Neutrophil (primary cell): ENCODE data around the gene SLC17A3.

Experiments used
- H3K27ac ChIP-seq: fragments of 200-600 bp; sonication (generic); 2 replicates; pipeline ENCODE4 v1.5.1; 2016; ENCODE audit warnings: mild to moderate bottlenecking, moderate library complexity
- H3K27me3 ChIP-seq: fragments of 200-600 bp; sonication (generic); 2 replicates; pipeline ENCODE4 v1.6.0; 2016; ENCODE audit warnings: mild to moderate bottlenecking
- H3K36me3 ChIP-seq: fragments of 200-600 bp; sonication (generic); 2 replicates; pipeline ENCODE4 v1.5.1; 2017
- H3K4me1 ChIP-seq, 2 experiments: fragments of 200-600 bp in 1 of 2; sonication (generic) in 1 of 2; 1 replicate in 1 of 2; 2 replicates in 1 of 2; pipeline versions ENCODE4 v1.5.1 to v1.6.1; 2013 to 2016; ENCODE audit warnings: low read depth in 1 of 2, low read length in 1 of 2, mild to moderate bottlenecking in 1 of 2, moderate library complexity in 1 of 2; ENCODE audit not compliant: control insufficient read depth in 1 of 2, insufficient read depth in 1 of 2
- H3K4me3 ChIP-seq, 2 experiments: fragments of 200-600 bp in 1 of 2; sonication (generic) in 1 of 2; 1 replicate in 1 of 2; 2 replicates in 1 of 2; pipeline ENCODE4 v1.5.1; 2013 to 2016; ENCODE audit warnings: low read depth in 1 of 2, low read length in 1 of 2, mild to moderate bottlenecking in 1 of 2, moderate library complexity in 1 of 2
- H3K9me3 ChIP-seq: fragments of 200-600 bp; sonication (generic); 2 replicates; pipeline ENCODE4 v1.5.1; 2016
- CTCF ChIP-seq: fragments of 200-600 bp; sonication (generic); IDR thresholded peaks from 2 replicates; pipeline ENCODE4 v1.5.1; 2016; ENCODE audit warnings: antibody characterized with exemption

The SLC17A3 gene

GRCh38 chr6:25874118-25874517 lies at the start of gene SLC17A3:
TSS of gene SLC17A3 (minus strand) at chr6:25874243. CDS start at chr6:25868387, 5,856 bp downstream.
- Histone ChIP-seq H3K36me3 (no peaks in the 10 kb centered on the region), H3K27me3 (peaks cover 32% of the 10 kb centered on the region), H3K27ac (no peak within 1 kb of the TSS), H3K4me3 (no peak within 1 kb of the TSS), H3K4me1 (no peaks in the 10 kb centered on the region), H3K9me3 (no peaks in the 10 kb centered on the region)
- no peak for TF ChIP-seq CTCF

GRCh38 chr6:25922301-25922700 lies 48.3 kb upstream of the SLC17A3 start:
- no peak overlapping the region for H3K27ac ChIP-seq
- H3K4me3 ChIP-seq, result no peak overlapping the region
- no peaks in the 10 kb centered on the region for H3K4me1 ChIP-seq
- H3K36me3 ChIP-seq, result no peaks in the 10 kb centered on the region
- H3K9me3 ChIP-seq, result no peaks in the 10 kb centered on the region
- no peak for TF ChIP-seq CTCF
- H3K27me3 ChIP-seq, result no peaks in the 10 kb centered on the region

GRCh38 chr6:25921525-25922203 lies 47.6 kb upstream of the SLC17A3 start:
- no peak overlapping the region for H3K4me3 ChIP-seq
- no peaks in the 10 kb centered on the region for H3K27me3 ChIP-seq
- H3K9me3 ChIP-seq, result no peaks in the 10 kb centered on the region
- no peak for TF ChIP-seq CTCF
- no peaks in the 10 kb centered on the region for H3K4me1 ChIP-seq
- no peak overlapping the region for H3K27ac ChIP-seq
- no peaks in the 10 kb centered on the region for H3K36me3 ChIP-seq

- Histone ChIP-seq H3K27ac (no peak overlapping the region), H3K4me3 (no peak overlapping the region), H3K9me3 (no peaks in the 10 kb centered on the region), H3K36me3 (no peaks in the 10 kb centered on the region), H3K27me3 (no peaks in the 10 kb centered on the region), H3K4me1 (no peaks in the 10 kb centered on the region)
- no peak for TF ChIP-seq CTCF
These were observed 45.6 kb upstream of the SLC17A3 start for GRCh38 chr6:25919657-25920056.

- no peak for TF ChIP-seq CTCF
- Histone ChIP-seq H3K4me1 (no peaks in the 10 kb centered on the region), H3K4me3 (no peak overlapping the region), H3K36me3 (no peaks in the 10 kb centered on the region), H3K27me3 (no peaks in the 10 kb centered on the region), H3K9me3 (no peaks in the 10 kb centered on the region), H3K27ac (no peak overlapping the region)
These were observed 44.1 kb upstream of the SLC17A3 start for GRCh38 chr6:25918083-25918683.
